Measurements from ENCODE around the gene TMSB4X.

GRCh38 chrX:12970691-12971202 lies 4.2 kb upstream of the TMSB4X start:
- TF ChIP-seq TAF1 (IDR thresholded peaks at IDR 0.05; ENCODE audit: borderline replicate concordance, insufficient read depth, low read length) (no peak), POLR2AphosphoS5 (IDR thresholded peaks at IDR 0.05; ENCODE audit: low read depth, low read length) (no peak), REST (IDR thresholded peaks at IDR 0.05; ENCODE audit: insufficient read depth in 1 of 2, low read depth in 2 of 2, low read length in 2 of 2) (no peak), SIN3A (IDR thresholded peaks at IDR 0.05; ENCODE audit: borderline replicate concordance, insufficient read depth, low read length) (0 out of 2 replicates have a peak, but pooled peaks have one; percentile 52)
